ENCODE measurements around the gene CKB. TPM values are rescaled to one million over a fixed set of nuclear protein-coding genes. Genes with fewer than 3 reads are reported as not detected.

CKB gene
- total and polyA plus RNA-seq, 9 of the 15 experiments (the other 6 are each of a cell fraction or from before 2014, with no cell fraction given): 23.9 to 692 (median 132) TPM

- TF ChIP-seq MGA (IDR thresholded peaks at IDR 0.05): no peak
- TF ChIP-seq ATF7 (IDR thresholded peaks at IDR 0.05): peak; percentile 55; the same call in 1 of the 2 replicates
- TF ChIP-seq CBFB (CRISPR knock-in tag; IDR thresholded peaks at IDR 0.05): no peak
- peak; percentile 79 for TF ChIP-seq GABPA (tag; conservative IDR thresholded peaks at IDR 0.05; ENCODE audit: low read depth)
- no peak for TF ChIP-seq TARDBP (IDR thresholded peaks at IDR 0.05)
- no peak for TF ChIP-seq ETS2 (tag; IDR thresholded peaks at IDR 0.05; ENCODE audit: borderline replicate concordance, poor library complexity, severe bottlenecking)
- TF ChIP-seq SIN3B (IDR thresholded peaks at IDR 0.05; ENCODE audit: low read depth): peak; percentile 74
- TF ChIP-seq MECOM (CRISPR knock-in tag; IDR thresholded peaks at IDR 0.05): no peak
- TF ChIP-seq NRF1 (conservative IDR thresholded peaks at IDR 0.05 in 1 of 2, IDR thresholded peaks at IDR 0.05 in 1 of 2): peak; percentile 77 to 82
- no peak for TF ChIP-seq DNMT1 (IDR thresholded peaks at IDR 0.05)
- TF ChIP-seq GTF2F1 (IDR thresholded peaks at IDR 0.05; ENCODE audit: low read depth, low read length): no peak
- no peak for TF ChIP-seq NBN (IDR thresholded peaks at IDR 0.05; ENCODE audit: low read depth)
- no peak for TF ChIP-seq OTX1 (CRISPR knock-in tag; IDR thresholded peaks at IDR 0.05)
- peak; percentile 61 for TF ChIP-seq MXD1 (CRISPR knock-in tag; IDR thresholded peaks at IDR 0.05; ENCODE audit: borderline replicate concordance, poor library complexity, severe bottlenecking)
These were observed 40.0 kb upstream of the CKB start, which contains the start of the genes BAG5 and COA8 (continued) for GRCh38 chr14:103562429-103563225.
